ENCODE data around the gene SNX17.

GRCh38 chr2:27373567-27373966 lies 3.2 kb downstream of the SNX17 start:
- TF ChIP-seq CTCF (IDR thresholded peaks at IDR 0.05) (no peak), POLR2A (IDR thresholded peaks at IDR 0.05) (no peak)
